ENCODE measurements around the gene SETBP1. TPM values are rescaled to one million over a fixed set of nuclear protein-coding genes. Genes with fewer than 3 reads are reported as not detected.

SETBP1 gene
- total RNA-seq, 1 donor from 2014 or later, result 30.1 TPM

DNA sequence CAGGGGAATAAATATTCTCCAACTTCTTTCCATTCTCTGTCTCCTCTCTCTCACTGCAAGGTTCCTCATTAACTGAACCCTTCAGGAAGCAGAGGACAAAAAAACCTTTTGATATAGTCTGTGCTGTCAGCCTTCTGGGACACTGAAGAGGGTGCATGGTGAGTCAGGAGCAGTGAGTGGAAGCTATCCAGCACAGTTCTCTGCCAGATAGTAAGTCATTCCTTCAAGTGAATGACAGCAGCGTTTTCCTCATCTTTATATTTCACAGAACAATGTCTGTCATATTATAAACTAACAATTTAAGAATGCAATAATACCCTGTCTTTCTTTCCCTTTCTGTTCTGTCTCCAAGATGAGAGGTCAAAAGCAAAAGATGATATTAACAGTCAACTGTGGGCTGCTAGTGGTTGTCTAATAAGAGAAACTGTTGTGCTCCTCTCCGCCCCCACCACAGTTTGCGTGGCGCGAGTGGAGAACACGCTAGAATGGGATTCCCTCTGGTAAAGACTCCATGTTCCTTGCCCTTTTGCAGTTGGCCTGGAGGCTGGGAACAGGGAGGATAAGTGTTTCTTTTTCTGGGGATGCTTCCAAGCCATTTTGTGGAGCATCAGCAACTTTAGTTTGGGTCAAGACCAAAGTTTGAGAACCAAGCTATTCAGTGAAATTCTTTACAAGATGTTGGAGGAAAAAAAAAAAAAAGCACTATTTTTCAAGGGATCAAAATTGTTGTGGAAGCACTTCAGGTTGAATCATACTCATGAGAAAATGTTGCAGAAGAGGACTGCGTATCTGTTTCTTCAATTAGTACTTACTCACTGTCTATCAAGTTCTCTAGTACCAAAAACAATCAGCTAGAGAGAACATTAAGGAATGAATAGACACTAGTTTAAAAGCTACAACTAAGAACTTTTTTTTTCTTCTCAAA, 430.2 kb downstream of the SETBP1 start:
- DNase-seq, result peak; percentile 62

GRCh38 chr18:45111502-45111848, 430.8 kb downstream of the SETBP1 start:
- DNase-seq, result no peak

GRCh38 chr18:45112682-45113081, 432.0 kb downstream of the SETBP1 start:
- no peak for DNase-seq

DNA sequence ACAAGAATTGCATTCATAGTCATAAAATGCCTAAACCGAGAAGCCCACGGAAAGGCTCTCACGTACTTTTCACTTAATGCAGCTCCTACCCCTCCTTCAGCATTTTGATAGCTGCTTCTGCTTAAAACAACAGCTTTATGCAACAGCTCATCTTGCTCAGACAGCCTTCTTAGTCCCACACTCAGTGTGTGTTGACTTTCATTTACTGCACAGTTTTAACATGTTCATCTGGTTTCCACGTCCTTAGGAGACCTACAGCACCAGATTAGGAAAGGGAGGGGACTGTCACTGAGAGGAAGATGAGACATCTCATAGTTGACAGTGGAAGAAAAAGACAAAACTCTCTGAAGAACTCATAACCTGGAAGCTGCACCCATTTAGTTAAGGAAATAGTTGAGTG, 435.4 kb downstream of the SETBP1 start:
- no peak for DNase-seq

Small RNAs within 50 kb of the gene (small RNA-seq; reads per million reads assigned to genes)
- not detected for gene MIR4319 (ENCODE audit: low replicate concordance)
